NCI-H82 (cell line): Measurements from ENCODE around the gene TCTN1.

ENCODE experiments used
- DNase-seq: peaks from one replicate; lab custom pipeline; 2025; lab: John Stamatoyannopoulos, UW

The TCTN1 gene

GRCh38 chr12:110680032-110680431 lies 66.1 kb downstream of the TCTN1 start:
- DNase-seq: peak; percentile 50

DNA sequence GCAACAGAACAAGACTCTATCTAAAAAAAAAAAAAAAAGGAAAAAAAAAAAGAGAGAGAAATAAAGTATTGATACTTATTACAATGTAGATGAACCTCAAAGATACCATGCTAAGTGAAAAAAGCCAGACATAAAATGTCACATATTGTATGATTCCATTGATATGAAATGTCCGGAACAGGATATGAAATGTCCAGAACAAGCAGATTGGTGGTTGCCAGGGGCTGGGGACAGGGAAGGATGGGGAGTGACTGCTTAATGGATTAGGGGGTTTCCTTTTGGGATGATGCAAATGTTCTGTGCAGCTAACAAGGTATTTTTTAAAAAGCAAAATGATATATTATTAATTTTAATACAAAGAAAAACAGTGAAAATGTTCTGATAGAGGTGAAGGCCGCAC lies 70.0 kb downstream of the TCTN1 start:
- DNase-seq: no peak

GRCh38 chr12:110684312-110684836 lies 70.4 kb downstream of the TCTN1 start:
- no peak for DNase-seq

DNA sequence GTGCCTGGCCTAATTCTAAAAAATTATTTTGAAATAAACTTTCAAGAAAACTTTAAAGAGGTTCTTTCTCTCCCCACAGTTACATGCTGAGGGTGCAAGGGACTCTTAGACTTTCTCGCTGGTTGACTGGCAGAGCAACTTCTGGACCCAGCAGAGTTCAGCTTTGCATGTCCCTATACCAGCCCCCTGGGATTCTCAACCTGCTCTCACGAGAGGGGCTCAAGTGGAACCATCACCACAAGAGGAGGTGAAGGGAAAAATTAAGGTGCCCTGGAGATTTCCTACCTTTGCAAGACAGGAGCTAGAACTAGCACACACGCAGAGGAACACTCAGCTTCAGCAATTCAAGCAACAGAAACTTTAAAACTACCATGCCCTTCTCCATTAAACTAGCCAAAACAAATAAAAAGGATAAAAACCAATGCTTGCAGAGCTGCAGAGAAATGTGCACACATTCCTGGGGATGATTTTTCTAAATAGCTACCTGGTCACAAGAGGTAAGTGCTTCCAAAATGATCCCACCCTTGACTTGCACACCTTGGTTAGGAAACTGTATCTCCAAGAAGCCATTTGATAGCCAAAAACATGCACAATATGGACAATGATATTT lies 72.5 kb downstream of the TCTN1 start:
- DNase-seq: no peak

DNA sequence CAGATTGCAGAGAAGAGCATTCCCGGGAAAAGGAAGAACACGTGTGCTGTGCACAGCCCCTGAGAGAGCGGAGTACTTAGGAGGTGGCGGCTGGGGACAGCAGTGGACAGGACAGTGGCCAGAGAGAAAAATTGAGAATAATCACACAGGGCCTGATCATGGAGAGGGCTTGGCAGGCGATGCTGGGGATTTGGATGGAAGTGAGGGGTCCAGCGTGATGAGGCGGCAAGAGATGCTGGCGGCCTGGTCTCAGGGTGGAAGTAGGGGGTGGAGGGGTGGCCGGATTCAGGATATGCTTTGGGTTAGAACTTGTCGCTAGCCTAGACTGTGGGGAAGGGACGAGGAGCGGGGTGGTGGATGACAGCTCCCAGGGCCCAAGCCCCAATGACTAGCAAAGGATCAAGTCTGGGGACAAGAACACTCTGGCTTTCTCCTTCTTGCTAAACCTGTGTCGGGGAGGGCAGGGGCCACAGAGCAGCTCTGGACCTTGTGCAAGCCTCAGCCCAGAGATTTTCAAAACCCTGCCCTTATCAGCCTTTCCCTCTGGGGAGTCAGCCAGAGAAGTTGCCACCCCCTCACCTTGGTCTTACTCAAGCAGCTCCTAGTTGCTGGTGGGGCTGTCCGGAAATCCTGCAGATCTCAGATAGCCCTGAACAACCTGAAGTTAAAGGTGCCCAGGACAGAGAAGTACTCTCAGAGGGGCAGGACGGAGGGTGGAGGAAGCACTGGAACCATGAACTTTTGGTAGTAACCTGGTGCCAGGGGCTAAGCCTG lies 73.7 kb downstream of the TCTN1 start:
- DNase-seq: no peak

DNA sequence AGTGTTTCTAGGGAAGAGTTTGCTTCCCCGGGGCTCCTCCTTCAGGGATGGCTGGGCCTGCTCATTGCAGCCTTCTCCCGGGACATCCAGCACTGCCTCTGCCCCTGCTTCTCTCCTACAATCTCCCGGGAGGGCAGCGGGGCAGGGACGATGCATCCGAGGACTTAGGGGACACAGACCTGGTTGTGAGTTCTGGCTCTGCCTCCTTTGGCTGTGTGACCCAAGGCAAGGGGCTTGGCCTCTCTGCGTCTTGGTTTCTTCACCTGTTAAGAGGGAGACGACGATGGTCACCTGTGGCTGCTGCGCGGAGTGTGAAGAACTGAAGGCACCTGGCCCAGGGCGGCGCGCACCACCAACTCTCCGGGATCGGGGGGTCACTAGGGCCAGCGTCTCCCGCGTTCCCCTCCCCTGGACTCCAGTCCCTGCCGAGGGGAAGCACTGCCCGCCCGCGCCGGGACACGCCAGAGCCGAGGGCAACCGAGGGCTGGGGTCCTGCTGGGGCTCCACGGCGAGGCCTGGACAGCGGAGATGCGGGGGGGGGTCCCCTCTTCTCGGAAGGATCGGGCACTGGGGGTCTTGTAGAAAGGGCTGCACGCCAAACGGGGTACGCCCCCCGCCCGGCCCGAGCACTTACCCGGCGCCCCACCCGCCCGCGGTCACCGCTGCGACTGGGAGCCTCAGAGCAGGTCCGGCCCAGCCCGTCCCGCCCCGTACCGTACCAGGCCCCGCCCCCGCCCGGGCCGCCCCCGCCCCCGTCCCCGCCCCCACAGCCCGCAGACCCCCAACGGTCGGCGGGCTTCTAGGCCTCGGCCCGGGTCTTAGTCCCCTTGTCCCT lies 74.7 kb downstream of the TCTN1 start, which contains the start of gene HVCN1:
Gene HVCN1 (minus strand): TSS at position 670 of the 835 bp plus-strand sequence. CDS start 5,870 bp downstream, outside the sequence.
- no peak for DNase-seq

- DNase-seq: no peak
Measured at GRCh38 chr12:110689281-110690126, 75.6 kb downstream of the TCTN1 start.

DNA sequence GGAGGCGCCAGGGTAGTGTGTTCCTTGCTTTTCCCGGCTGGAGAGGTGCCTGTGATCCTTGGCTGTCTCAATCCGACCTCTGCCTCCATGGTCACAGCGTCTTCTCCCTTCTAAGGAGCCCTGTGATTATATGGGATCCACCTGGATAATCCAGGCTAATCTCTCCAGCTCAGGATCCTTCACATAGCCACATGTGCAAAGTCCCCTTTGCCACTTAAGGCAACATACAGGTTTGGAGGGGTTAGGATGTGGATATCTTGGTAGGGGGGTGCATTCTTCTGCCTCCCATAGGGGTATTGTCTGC lies 76.2 kb downstream of the TCTN1 start:
- peak; percentile 90 for DNase-seq

- peak; percentile 79 for DNase-seq
Measured at GRCh38 chr12:110693731-110694130, 79.8 kb downstream of the TCTN1 start.

- peak; percentile 88 for DNase-seq
Measured at GRCh38 chr12:110694330-110694901, 80.5 kb downstream of the TCTN1 start.

- no peak for DNase-seq
Measured at GRCh38 chr12:110696283-110696682, 82.4 kb downstream of the TCTN1 start.

GRCh38 chr12:110697236-110697635 lies 83.3 kb downstream of the TCTN1 start:
- DNase-seq: no peak

GRCh38 chr12:110698171-110698902 lies 84.4 kb downstream of the TCTN1 start:
- peak; percentile 88 for DNase-seq
